ELF-1 (cell line): ENCODE data around the gene NLK.

ENCODE experiments used
- DNase-seq: peaks from one replicate; pipeline ENCODE4 v3.0.0-alpha.2; 2016; ENCODE audit warnings: low read depth, low spot score

The NLK gene

GRCh38 chr17:28113269-28113668 lies 70.8 kb downstream of the NLK start:
- no peak for DNase-seq

- DNase-seq, result no peak
These were observed 72.6 kb downstream of the NLK start for GRCh38 chr17:28115046-28115445.

- DNase-seq, result no peak
These were observed 74.8 kb downstream of the NLK start for GRCh38 chr17:28117304-28117703.

GRCh38 chr17:28118362-28118761 lies 75.9 kb downstream of the NLK start:
- DNase-seq, result no peak

GRCh38 chr17:28119046-28119445 lies 76.6 kb downstream of the NLK start:
- DNase-seq, result no peak

- no peak for DNase-seq
These were observed 77.1 kb downstream of the NLK start for GRCh38 chr17:28119560-28119959.

- no peak for DNase-seq
These were observed 78.3 kb downstream of the NLK start for GRCh38 chr17:28120766-28121165.

GRCh38 chr17:28124962-28125361 lies 82.5 kb downstream of the NLK start:
- no peak for DNase-seq

- DNase-seq, result no peak
These were observed 83.3 kb downstream of the NLK start for GRCh38 chr17:28125526-28126378.

GRCh38 chr17:28127196-28127595 lies 84.7 kb downstream of the NLK start:
- no peak for DNase-seq

- no peak for DNase-seq
These were observed 86.3 kb downstream of the NLK start for GRCh38 chr17:28128779-28129178.

- no peak for DNase-seq
These were observed 88.0 kb downstream of the NLK start for GRCh38 chr17:28130472-28130871.

- no peak for DNase-seq
These were observed 89.1 kb downstream of the NLK start for GRCh38 chr17:28131599-28131998.

- no peak for DNase-seq
These were observed 91.1 kb downstream of the NLK start for GRCh38 chr17:28133562-28133970.

GRCh38 chr17:28136923-28137322 lies 94.4 kb downstream of the NLK start:
- DNase-seq, result no peak

- no peak for DNase-seq
These were observed 97.3 kb downstream of the NLK start for GRCh38 chr17:28139822-28140221.

GRCh38 chr17:28141313-28141712 lies 98.8 kb downstream of the NLK start:
- no peak for DNase-seq

GRCh38 chr17:28141773-28142172 lies 99.3 kb downstream of the NLK start:
- DNase-seq, result no peak

GRCh38 chr17:28142305-28142704 lies 99.8 kb downstream of the NLK start:
- no peak for DNase-seq

GRCh38 chr17:28144019-28144418 lies 101.5 kb downstream of the NLK start:
- no peak for DNase-seq

GRCh38 chr17:28145348-28145747 lies 102.9 kb downstream of the NLK start:
- no peak for DNase-seq

GRCh38 chr17:28147017-28147416 lies 104.5 kb downstream of the NLK start:
- DNase-seq, result no peak

- DNase-seq, result no peak
These were observed 108.5 kb downstream of the NLK start for GRCh38 chr17:28151001-28151400.

- DNase-seq, result no peak
These were observed 111.7 kb downstream of the NLK start for GRCh38 chr17:28154214-28154613.
